HG02642 (cell line): ENCODE measurements around the gene NBL1.

ENCODE experiments used
- ATAC-seq: cut with Tn5 transposase; IDR thresholded peaks from one replicate; pipeline ENCODE4 v1.9.1; 2021; ENCODE audit warnings: mild to moderate bottlenecking; ENCODE audit not compliant: unreplicated experiment, poor library complexity

NBL1 gene

DNA sequence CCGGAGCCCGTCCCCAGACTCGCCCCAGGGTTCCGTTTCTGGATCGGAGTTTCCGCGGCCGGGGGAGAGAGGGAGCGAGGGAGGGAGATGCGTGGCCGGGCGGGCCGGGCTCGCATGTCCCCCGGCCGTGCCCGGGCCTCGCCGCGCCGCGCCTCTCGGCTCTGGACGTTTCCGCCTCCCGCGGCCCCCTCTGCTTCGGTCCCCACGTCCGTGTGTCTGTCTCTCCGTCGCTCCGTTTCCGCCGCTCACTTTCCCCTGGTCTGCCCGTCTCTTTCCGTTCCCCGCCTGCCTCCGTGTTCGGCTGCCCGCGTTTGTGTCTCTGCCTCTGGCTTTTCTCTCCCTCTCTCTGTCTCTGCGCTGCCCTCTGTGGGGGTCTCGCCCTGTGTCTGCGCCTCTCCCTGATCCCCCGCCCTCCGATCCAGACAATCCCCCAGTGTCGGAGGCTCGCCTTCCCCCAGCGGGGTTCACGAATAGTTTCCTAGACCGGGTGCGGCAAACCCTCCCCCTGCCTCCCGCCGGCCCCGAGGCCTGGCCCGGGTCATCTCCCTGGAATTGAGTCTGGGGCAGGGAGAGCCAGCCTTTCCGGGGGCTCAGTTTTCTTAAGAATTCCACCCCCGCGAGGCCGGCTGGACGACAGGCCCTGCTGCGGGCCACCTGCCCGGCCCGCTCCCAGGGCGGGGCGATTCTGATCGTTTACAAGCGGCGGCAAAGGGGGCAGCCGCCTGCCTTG is 735 bp downstream of the NBL1 start:
- no peak for ATAC-seq

DNA sequence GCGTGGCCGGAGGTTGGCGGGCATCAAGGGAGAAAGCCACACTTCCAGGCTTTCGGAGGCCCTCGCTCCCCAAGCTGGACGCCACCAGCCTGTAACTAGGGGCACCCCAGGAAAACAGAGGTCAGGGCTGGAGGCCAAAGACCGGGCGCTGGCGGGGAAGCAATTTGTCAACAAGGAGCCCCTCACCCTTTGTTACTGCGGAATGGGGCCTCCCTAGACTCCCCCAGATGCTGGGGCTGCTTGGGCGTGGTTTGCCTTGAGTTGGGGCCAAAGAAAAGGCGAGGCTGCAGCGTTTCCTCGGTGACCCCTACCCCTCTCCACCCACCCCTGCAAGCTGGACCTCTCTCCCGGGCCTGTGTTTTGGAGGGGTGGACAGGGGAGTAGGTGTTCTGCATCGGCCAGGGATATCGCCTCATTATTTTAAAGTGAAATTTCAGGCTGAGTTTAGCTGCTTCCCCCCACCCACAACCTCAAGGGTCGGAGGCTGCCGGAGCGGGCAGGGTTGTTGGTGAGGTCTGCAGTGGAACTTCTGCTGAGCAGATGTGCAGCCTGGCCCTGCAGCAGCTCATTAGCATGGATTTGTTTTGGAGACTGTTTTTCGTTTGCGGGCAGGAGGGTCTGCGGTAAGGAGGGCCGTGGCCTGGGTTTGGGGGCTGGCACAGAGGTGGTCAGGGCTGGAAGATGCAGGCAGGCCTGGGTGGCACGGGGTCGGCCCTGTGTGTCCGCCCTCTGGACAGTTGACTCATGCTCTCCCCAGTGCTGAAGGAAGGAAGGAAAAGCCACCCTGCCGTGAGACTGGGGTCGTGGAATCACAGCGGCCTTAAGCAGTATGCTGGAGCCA is 1.5 kb downstream of the NBL1 start:
- ATAC-seq, result no peak

DNA sequence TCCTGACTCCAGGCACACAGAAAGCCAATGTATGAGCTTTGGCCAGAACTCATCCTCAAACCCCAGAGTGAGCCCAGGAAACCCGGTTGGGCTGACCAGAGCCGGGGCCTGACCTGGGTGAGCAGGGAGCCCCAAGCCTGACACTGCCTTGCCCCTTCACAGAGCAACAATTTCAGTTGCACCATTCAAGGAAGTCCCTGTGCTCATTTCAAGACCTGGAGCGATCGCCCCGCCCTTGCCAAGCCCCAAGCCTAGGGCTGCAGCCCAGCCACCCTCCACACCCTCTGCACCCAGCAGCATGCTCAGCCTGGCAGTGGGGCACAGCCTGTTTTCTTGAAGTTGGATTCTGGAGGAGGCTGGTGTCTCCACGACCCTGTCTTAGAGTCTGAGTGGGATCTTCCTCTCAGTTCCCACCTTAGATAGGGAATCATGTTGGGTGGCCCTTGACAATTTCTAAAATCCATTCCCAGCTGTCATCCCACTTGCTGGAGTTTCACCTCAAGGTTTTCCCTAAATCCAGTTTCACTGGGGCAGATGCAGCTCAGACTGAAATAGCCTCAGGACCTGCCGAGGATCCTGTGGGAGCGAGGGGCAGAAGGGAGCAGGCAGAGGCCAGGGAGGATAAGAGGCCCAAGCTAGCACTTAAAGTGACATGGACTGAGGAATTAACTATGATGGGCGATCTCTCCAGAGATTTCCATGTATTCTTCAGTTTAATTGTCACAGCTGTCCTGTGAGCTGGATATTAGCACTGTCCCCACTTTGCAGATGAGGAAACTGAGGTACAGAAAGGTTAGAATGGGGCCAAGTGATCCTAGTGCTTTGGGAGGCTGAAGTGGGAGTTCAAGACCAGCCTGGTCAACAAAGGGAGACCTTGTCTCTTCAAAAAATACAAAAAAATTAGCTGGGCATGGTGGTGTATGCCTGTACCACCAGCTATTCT is 2.5 kb downstream of the NBL1 start:
- no peak for ATAC-seq

DNA sequence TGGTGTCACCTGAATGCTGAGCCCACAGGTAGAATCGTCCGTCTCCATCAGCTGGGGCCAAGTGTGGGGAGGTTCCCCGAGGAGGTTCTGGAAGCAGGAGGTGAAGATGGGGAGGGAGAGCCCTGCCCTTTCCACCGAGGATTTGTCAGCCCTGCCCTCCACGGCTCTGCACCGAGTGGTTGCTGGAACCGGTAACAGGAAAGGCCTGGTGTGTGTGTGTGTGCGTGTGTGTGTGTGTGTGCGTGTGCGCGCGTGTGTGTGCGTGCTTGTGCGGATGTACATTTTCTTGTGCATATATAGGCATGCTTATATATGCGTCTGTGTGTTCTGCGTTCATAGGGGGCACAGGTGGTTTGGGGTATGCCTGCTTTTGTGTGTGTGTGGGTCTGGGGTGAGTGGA is 3.5 kb downstream of the NBL1 start:
- ATAC-seq, result no peak

DNA sequence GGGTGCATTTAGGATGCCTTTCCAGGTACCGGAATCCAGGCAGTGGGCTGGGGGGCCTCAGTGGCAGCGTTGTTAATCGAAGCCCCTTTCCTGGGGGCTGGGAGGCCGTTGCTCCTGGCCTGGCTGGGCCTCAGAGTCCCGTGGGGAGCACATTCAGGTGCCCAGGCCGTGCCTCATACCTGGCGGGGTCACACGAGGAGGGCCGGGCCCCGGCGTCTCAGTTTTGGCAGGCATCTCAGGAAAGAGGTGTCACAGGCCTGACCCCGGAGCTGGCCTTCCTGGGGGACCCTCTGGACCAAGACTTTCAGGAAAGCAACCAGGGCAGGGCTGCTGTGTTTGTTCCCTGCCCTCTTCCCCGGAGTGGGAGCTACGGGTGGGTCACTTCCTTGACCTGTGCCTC is 4.1 kb downstream of the NBL1 start:
- no peak for ATAC-seq

DNA sequence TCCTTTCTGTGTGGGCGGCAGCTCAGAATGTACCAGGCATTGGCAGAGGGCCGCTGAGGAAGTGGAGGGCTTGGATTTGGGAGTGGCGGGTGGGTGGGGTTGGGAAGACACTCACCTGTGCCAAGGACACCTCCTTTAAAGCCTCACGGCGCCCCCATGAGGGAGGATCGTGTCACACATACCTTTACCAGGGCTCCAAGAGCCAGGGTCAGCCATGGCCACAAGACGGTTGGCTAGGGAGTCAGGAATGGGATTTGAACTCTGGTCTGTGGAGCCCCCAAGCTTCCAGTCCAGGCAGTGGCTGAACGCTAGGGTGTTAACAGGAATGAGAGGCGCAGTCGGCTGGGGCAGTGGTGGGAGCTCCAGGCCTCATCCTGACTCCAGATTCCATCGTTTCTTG is 4.6 kb downstream of the NBL1 start:
- ATAC-seq, result no peak

DNA sequence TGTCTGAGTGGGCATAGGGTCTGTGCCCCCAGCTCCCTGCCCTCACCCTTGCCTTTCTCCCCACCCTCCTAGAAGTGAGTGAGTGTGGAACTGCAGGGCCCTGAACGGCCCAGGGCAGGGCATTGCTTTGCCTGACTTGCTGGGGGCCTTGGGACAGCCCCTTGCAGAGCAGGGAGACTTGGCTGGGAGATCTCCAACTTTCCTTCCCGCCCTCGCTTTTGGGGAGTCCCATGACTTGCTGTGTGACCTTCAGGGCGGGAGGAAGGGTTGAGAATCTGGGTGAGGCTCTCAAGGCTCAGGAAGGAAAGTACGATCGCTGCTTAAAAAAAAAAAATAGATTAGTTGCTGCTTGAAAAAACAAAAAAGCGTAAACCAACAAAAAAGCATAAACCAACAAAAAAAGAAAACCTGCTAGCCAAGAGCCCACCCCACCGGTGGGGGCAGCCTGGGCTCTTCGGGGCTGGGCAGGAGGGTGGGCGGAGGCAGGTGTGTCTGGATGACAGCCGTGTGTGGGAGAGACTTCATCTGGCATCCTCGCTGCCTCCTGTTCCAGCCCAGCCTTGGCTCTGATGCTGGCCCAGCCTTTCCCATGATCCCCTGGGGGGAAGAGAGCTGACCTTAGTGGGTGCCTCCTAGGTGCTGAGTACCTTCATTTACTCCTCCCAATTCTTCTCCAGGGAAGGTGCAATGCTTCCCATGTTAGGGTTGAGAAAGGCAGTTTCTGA is 6.5 kb downstream of the NBL1 start:
- no peak for ATAC-seq

DNA sequence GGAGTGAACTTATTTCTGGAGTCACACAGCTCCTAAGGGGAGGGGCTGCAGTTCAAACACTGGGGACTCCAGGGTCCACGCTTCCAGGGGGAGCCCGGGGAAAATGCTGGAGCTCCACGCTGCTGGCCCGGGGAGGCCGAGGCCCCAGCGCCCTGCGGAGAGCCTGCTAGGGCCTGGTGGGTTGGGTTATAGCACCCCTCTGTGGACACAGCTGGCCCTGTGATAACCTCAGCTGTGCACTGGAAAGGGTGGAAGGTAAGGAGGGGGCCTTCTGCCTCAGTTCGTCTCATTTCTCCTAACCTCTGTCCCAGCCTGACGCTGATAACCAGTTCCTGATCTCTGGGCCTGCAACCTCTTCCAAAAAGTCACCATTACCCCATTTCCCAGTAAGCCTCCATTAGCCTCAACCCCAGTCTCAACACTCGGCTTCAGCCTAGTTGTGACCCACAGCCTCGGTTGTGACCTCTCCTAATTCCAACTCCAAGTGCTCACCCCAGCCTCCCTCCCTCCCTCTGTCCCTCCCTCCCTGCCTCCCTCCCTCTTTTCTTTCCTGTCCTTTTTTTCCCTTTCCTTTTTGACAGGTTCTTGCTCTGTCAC is 7.1 kb downstream of the NBL1 start:
- no peak for ATAC-seq

DNA sequence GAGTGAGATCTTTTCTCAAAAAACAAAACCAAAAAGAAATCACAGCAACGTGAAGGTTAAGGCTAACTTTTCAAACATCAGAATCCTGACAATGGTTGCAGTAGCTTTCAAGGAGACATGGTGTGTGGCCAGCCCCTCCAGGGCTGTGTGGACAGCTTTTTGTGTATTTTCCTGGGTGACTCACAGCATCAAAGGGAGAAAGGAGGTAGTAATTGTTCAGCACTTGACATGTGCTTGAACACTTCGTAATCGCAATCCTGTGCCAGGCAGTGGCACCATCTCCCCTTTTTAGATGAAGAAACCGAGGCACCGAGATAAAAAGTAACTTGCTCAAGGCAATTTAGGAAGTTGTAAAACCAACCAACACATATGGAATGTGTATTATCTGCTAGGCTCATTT is 10.3 kb downstream of the NBL1 start:
- no peak for ATAC-seq

DNA sequence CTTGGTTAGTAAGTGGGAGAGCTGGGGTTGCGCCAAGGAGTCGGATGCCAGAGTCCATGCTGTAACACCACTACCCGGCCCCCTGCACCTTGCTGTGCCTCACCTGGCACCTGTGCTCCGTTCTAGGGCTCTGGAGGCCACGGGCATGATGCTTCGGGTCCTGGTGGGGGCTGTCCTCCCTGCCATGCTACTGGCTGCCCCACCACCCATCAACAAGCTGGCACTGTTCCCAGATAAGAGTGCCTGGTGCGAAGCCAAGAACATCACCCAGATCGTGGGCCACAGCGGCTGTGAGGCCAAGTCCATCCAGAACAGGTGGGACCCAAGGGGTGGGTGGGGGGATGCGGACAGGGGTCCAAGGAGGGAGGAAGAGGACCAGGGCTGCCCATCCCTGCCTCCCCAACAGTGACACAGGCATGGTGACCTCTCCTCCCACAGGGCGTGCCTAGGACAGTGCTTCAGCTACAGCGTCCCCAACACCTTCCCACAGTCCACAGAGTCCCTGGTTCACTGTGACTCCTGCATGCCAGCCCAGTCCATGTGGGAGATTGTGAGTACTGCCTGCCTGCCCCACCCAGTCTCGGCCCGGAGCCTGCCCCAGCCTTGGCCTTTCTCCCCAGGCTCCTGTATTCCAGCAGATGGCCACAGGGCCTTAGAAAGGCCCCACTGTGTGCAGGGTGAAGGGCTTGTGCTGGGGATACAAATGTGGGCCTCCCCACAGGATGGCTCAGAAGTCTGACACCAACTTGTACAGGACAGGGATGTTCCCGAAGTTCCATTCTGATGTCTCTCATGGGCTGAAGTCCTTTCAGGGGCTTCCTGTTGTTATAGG is 11.0 kb downstream of the NBL1 start:
- no peak for ATAC-seq

DNA sequence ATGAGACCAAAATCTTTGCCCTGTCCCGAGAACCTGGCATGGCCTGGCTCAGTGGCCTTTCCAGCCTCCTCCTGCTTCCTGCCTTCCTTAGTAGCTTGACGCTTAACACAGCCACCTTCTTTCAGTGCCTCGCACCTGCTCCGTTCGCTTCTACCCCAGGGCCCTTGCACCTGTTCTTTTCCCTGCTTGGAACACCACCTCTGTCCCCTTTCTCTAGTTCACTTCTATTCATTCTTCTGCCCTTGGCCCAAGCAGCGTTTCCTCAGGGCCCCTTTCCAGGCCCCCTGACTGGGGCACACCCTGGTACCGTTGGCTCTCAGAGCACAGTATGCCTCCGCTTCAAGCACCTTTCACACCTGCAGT is 11.6 kb downstream of the NBL1 start:
- no peak for ATAC-seq

DNA sequence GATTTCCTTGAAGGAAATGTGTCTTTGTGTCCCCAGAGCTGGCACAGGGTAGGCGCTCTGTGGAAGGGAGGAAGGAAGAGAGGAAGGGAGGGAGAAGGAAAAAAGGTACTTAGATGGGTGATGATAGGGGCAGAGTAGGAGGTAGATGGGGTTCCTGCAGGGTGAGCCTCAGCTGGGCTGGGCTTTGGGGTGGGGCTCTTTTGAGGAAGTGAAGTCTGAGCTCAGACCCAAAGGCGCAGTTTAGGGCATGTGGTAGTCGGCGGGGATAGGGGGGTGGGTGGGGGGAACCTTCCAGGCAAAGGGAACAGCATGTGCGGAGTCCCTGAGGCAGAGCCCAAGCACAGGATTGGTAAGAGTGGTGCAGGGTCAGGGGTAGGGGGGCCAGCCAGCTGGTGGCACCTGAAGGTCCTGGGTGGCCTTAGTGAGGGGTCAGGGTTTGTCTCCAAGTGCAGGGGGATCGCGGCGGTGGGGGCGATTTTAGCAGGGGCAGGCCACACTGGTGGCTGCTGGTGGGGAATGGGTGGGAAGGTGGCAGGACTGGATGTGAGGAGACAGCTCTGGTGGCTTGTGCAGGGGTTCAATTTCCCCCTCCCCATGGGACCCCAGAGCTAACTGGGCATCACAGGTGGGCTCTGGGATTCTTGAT is 12.1 kb downstream of the NBL1 start:
- no peak for ATAC-seq

DNA sequence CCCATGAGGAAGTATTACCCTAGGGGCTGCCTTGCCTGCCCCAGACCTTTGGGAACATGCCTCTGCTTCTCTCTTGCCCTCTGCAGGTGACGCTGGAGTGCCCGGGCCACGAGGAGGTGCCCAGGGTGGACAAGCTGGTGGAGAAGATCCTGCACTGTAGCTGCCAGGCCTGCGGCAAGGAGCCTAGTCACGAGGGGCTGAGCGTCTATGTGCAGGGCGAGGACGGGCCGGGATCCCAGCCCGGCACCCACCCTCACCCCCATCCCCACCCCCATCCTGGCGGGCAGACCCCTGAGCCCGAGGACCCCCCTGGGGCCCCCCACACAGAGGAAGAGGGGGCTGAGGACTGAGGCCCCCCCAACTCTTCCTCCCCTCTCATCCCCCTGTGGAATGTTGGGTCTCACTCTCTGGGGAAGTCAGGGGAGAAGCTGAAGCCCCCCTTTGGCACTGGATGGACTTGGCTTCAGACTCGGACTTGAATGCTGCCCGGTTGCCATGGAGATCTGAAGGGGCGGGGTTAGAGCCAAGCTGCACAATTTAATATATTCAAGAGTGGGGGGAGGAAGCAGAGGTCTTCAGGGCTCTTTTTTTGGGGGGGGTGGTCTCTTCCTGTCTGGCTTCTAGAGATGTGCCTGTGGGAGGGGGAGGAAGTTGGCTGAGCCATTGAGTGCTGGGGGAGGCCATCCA is 12.8 kb downstream of the NBL1 start:
- no peak for ATAC-seq

DNA sequence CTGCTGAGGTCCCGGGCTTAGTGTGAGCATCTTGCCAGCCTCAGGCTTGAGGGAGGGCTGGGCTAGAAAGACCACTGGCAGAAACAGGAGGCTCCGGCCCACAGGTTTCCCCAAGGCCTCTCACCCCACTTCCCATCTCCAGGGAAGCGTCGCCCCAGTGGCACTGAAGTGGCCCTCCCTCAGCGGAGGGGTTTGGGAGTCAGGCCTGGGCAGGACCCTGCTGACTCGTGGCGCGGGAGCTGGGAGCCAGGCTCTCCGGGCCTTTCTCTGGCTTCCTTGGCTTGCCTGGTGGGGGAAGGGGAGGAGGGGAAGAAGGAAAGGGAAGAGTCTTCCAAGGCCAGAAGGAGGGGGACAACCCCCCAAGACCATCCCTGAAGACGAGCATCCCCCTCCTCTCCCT is 13.4 kb downstream of the NBL1 start:
- no peak for ATAC-seq

DNA sequence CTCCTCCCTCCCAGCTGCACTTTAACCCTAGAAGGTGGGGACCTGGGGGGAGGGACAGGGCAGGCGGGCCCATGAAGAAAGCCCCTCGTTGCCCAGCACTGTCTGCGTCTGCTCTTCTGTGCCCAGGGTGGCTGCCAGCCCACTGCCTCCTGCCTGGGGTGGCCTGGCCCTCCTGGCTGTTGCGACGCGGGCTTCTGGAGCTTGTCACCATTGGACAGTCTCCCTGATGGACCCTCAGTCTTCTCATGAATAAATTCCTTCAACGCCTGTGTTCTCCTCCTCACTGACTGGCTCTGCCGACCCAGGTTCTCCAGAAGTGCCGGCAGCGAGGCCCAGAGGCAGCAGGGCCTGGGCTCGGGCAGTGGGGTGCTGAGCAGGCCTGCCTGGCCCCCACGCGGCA is 14.1 kb downstream of the NBL1 start:
- no peak for ATAC-seq

DNA sequence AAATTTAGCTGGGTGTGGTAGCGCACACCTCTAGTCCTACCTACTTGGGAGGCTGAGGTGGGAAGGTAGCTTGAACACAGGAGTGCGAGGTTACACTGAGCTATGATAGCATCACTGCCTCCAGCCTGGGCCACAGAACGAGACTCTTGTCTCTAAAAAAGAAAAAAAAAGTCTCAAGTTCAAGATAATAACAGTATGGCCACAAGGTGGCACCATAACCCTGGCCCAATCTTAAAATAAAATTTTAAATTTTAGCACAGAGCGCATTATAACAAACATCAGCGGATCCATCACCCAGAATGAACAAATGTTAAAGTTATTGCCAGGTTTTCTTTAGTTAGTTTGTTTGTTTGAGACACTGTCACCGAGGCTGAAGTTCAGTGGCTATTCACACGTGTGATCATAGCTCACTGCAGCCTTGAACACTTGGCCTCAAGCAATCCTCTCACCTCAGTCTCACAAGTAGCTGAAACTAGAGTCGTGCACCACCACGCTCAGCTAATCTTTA is 17.7 kb downstream of the NBL1 start:
- ATAC-seq, result no peak

DNA sequence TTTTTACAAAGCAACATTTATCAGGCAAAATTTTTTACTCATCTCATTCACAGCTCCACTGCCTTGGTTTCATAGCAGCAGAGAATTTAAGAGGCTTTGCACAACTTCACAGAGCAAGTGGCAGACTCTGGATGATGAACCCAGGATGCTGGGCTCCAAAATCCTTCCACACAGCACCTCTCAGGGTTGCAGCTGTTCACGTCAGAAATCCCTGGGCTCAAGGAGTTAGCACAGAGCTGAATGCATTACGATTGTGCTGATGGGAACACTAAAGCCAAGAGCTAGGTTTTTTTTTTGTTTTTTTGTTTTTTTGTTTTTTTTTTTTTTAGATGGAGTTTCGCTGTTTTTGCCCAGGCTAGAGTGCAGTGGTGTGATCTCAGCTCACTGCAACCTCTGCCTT is 18.2 kb downstream of the NBL1 start:
- no peak for ATAC-seq
